HepG2 (cell line): ENCODE data around the gene TMEM214. TPM values are rescaled to one million over a fixed set of nuclear protein-coding genes. Genes with fewer than 3 reads are reported as not detected.
A peak's percentile ranks its signal among the peaks of the same experiment; 100 is the strongest.

ENCODE experiments used
- CC2D1A ChIP-seq: sonication (generic); formaldehyde crosslinking; IDR thresholded peaks from 2 replicates; pipeline ENCODE4 v1.8.1; 2023; ENCODE audit warnings: mild to moderate bottlenecking, missing genetic modification reagents
- NFATC3 ChIP-seq: sonication (generic); formaldehyde crosslinking; IDR thresholded peaks from 2 replicates; pipeline ENCODE4 v1.5.1; 2020; ENCODE audit warnings: mild to moderate bottlenecking, missing genetic modification reagents
- NR2F1 ChIP-seq, 2 experiments: fragments of 450-650 bp in 1 of 2; formaldehyde crosslinking in 1 of 2; IDR thresholded peaks; 2 replicates each; pipeline versions ENCODE4 v1.5.0 to v1.6.1; 2016 to 2020; ENCODE audit warnings: mild to moderate bottlenecking in 1 of 2, missing compliant biosample characterization in 1 of 2, missing genetic modification reagents in 1 of 2, moderate library complexity in 1 of 2
- RXRA ChIP-seq: sonication (generic); formaldehyde crosslinking; IDR thresholded peaks from 2 replicates; pipeline ENCODE4 v1.5.1; 2020; ENCODE audit warnings: missing genetic modification reagents
- STAT5B ChIP-seq: sonication (generic); formaldehyde crosslinking; IDR thresholded peaks from 2 replicates; pipeline ENCODE4 v1.4.0; 2020; ENCODE audit warnings: missing genetic modification reagents
- THAP11 ChIP-seq: IDR thresholded peaks from 2 replicates; pipeline ENCODE4 v1.6.1; 2016; ENCODE audit warnings: missing biosample characterization, missing genetic modification reagents
- ZBTB42 ChIP-seq: sonication (generic); formaldehyde crosslinking; IDR thresholded peaks from 2 replicates; pipeline ENCODE4 v1.5.0; 2020; ENCODE audit warnings: mild to moderate bottlenecking, missing genetic modification reagents
- ZKSCAN1 ChIP-seq: fragments of 150-350 bp; IDR thresholded peaks from 2 replicates; pipeline ENCODE4 v1.6.1; 2014; ENCODE audit warnings: low read length
- ZNF256 ChIP-seq: sonication (generic); formaldehyde crosslinking; conservative IDR thresholded peaks from 2 replicates; pipeline ENCODE4 v1.4.0; 2020; ENCODE audit warnings: missing genetic modification reagents
- polyA plus RNA-seq, 8 experiments: library from polyadenylated mRNA; depleted of rRNA in 3 of 8; stranded (reverse) in 7 of 8; unstranded in 1 of 8; fragments of >200 nt; fragmentation: Illumina TruSeq in 4 of 8; extraction: Trizol in 4 of 8; gene quantifications; 2 replicates each; pipeline versions ENCODE4 v1.2.1 to v1.2.3, GENCODE V29; 2011 to 2016; ENCODE audit warnings: low read depth in 4 of 8, missing spikeins in 1 of 8, mixed read lengths in 1 of 8; ENCODE audit not compliant: insufficient read depth in 1 of 8
- total RNA-seq, 5 experiments: library from RNA; depleted of rRNA; stranded (reverse); fragments of >200 nt; fragmentation: Illumina TruSeq; extraction: Trizol; gene quantifications; 2 replicates each; pipeline ENCODE4 v1.2.3, GENCODE V29; 2016; ENCODE audit warnings: low read depth in 1 of 5
- TF ChIP-seq, protein P1 (sequence below): sonication (generic); formaldehyde crosslinking; IDR thresholded peaks from 2 replicates; pipeline ENCODE4 v1.9.0; 2021; ENCODE audit warnings: missing genetic modification reagents, borderline replicate concordance
- TF ChIP-seq, protein P2 (sequence below), 2 experiments: fragments of 450-650 bp in 1 of 2; sonication (generic) in 1 of 2; formaldehyde crosslinking; IDR thresholded peaks; 2 replicates each; pipeline versions ENCODE4 v1.5.0 to v1.8.0; 2020 to 2022; ENCODE audit warnings: mild to moderate bottlenecking in 1 of 2, missing genetic modification reagents in 1 of 2
- TF ChIP-seq, protein P3 (sequence below): sonication (generic); formaldehyde crosslinking; IDR thresholded peaks from 2 replicates; pipeline ENCODE4 v1.4.0; 2020; ENCODE audit warnings: missing genetic modification reagents
- TF ChIP-seq, protein P4 (sequence below): sonication (generic); formaldehyde crosslinking; IDR thresholded peaks from 2 replicates; pipeline ENCODE4 v1.5.0; 2020; ENCODE audit warnings: mild to moderate bottlenecking, missing genetic modification reagents, borderline replicate concordance
- TF ChIP-seq, protein P5 (sequence below): IDR thresholded peaks from 2 replicates; pipeline ENCODE4 v1.6.1; 2016; ENCODE audit warnings: low read depth, control low read depth

TMEM214 gene
- total and polyA plus RNA-seq, 2 of the 13 experiments (the other 11 are each of a cell fraction or from before 2014, with no cell fraction given): 58.3 to 132 TPM

DNA sequence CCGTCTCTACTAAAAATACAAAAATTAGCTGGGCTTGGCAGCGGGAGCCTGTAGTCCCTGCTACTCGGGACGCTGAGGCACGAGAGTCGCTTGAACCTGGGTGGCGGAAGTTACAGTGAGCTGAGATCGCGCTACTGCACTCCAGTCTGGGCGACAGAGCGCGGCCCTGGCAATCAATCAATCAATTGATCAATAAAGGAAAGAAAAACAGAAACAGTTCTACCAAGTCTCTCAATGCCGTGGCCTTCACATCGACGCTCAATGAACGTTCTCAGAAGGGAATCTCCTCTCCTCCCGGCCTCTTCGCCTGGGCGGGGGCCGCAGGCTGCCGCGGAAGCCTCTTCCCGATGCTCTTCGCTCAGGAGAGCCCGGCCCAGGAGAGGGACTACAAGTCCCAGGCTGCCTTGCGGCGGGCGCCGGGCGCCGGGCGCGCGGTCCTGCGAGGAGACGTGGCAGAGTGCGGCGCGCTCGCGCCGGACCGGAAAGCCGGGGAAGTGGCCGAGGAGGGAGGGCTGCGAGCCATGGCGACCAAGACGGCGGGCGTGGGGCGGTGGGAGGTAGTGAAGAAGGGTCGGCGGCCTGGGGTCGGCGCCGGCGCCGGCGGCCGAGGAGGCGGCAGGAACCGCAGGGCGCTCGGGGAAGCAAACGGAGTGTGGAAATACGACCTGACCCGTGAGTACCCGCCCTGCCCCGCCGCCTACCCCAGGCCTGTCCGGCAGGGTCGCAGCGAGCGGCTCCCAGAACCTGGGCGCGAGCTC lies at the start of gene TMEM214 (continued):
- TF ChIP-seq, protein P1, sequence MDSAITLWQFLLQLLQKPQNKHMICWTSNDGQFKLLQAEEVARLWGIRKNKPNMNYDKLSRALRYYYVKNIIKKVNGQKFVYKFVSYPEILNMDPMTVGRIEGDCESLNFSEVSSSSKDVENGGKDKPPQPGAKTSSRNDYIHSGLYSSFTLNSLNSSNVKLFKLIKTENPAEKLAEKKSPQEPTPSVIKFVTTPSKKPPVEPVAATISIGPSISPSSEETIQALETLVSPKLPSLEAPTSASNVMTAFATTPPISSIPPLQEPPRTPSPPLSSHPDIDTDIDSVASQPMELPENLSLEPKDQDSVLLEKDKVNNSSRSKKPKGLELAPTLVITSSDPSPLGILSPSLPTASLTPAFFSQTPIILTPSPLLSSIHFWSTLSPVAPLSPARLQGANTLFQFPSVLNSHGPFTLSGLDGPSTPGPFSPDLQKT (CRISPR knock-in tag): no peak
- TF ChIP-seq CC2D1A: no peak
- TF ChIP-seq, protein P2, sequence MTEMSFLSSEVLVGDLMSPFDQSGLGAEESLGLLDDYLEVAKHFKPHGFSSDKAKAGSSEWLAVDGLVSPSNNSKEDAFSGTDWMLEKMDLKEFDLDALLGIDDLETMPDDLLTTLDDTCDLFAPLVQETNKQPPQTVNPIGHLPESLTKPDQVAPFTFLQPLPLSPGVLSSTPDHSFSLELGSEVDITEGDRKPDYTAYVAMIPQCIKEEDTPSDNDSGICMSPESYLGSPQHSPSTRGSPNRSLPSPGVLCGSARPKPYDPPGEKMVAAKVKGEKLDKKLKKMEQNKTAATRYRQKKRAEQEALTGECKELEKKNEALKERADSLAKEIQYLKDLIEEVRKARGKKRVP (CRISPR knock-in tag; IDR thresholded peaks at IDR 0.05): peak in 1 of 2 experiments; percentile 61; a peak in 2 of 4 replicates
- peak; percentile 99 for TF ChIP-seq THAP11
- no peak for TF ChIP-seq STAT5B (CRISPR knock-in tag)
- TF ChIP-seq, protein P3, sequence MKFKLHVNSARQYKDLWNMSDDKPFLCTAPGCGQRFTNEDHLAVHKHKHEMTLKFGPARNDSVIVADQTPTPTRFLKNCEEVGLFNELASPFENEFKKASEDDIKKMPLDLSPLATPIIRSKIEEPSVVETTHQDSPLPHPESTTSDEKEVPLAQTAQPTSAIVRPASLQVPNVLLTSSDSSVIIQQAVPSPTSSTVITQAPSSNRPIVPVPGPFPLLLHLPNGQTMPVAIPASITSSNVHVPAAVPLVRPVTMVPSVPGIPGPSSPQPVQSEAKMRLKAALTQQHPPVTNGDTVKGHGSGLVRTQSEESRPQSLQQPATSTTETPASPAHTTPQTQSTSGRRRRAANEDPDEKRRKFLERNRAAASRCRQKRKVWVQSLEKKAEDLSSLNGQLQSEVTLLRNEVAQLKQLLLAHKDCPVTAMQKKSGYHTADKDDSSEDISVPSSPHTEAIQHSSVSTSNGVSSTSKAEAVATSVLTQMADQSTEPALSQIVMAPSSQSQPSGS (CRISPR knock-in tag): peak; percentile 60; the same call in 1 of the 2 replicates
- TF ChIP-seq, protein P4, sequence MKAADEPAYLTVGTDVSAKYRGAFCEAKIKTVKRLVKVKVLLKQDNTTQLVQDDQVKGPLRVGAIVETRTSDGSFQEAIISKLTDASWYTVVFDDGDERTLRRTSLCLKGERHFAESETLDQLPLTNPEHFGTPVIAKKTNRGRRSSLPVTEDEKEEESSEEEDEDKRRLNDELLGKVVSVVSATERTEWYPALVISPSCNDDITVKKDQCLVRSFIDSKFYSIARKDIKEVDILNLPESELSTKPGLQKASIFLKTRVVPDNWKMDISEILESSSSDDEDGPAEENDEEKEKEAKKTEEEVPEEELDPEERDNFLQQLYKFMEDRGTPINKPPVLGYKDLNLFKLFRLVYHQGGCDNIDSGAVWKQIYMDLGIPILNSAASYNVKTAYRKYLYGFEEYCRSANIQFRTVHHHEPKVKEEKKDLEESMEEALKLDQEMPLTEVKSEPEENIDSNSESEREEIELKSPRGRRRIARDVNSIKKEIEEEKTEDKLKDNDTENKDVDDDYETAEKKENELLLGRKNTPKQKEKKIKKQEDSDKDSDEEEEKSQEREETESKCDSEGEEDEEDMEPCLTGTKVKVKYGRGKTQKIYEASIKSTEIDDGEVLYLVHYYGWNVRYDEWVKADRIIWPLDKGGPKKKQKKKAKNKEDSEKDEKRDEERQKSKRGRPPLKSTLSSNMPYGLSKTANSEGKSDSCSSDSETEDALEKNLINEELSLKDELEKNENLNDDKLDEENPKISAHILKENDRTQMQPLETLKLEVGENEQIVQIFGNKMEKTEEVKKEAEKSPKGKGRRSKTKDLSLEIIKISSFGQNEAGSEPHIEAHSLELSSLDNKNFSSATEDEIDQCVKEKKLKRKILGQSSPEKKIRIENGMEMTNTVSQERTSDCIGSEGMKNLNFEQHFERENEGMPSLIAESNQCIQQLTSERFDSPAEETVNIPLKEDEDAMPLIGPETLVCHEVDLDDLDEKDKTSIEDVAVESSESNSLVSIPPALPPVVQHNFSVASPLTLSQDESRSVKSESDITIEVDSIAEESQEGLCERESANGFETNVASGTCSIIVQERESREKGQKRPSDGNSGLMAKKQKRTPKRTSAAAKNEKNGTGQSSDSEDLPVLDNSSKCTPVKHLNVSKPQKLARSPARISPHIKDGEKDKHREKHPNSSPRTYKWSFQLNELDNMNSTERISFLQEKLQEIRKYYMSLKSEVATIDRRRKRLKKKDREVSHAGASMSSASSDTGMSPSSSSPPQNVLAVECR: peak; percentile 97
- TF ChIP-seq, protein P5, sequence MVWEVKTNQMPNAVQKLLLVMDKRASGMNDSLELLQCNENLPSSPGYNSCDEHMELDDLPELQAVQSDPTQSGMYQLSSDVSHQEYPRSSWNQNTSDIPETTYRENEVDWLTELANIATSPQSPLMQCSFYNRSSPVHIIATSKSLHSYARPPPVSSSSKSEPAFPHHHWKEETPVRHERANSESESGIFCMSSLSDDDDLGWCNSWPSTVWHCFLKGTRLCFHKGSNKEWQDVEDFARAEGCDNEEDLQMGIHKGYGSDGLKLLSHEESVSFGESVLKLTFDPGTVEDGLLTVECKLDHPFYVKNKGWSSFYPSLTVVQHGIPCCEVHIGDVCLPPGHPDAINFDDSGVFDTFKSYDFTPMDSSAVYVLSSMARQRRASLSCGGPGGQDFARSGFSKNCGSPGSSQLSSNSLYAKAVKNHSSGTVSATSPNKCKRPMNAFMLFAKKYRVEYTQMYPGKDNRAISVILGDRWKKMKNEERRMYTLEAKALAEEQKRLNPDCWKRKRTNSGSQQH: peak; percentile 95; the same call in 1 of the 2 replicates
- TF ChIP-seq NFATC3 (CRISPR knock-in tag): no peak
- TF ChIP-seq ZNF256 (CRISPR knock-in tag): peak; percentile 63; the same call in 1 of the 2 replicates
- no peak for TF ChIP-seq ZKSCAN1
- peak; percentile 30; the same call in 1 of the 2 replicates for TF ChIP-seq RXRA (CRISPR knock-in tag)
- peak in 1 of 2 experiments; percentile 10; a peak in 1 of 4 replicates for TF ChIP-seq NR2F1 (CRISPR knock-in tag; IDR thresholded peaks at IDR 0.05)
- no peak; the same call in 1 of the 2 replicates for TF ChIP-seq ZBTB42 (CRISPR knock-in tag)
